GM18951 (cell line): ENCODE data around the gene DCST1.

Experiments used
- POLR2A ChIP-seq: IDR thresholded peaks from 4 replicates; pipeline ENCODE4 v1.6.1; 2011; ENCODE audit warnings: mild to moderate bottlenecking; ENCODE audit not compliant: insufficient read length, insufficient read depth; ENCODE audit errors: extremely low read depth
- in situ Hi-C: fragments of 300-500 bp; cut with MboI; formaldehyde crosslinking; loops from one replicate; pipeline ENCODE4 v1.12.0; 2022; ENCODE audit warnings: low sequenced_read_pairs, mixed read lengths, inconsistent platforms; ENCODE audit not compliant: unreplicated experiment

Gene DCST1

DNA sequence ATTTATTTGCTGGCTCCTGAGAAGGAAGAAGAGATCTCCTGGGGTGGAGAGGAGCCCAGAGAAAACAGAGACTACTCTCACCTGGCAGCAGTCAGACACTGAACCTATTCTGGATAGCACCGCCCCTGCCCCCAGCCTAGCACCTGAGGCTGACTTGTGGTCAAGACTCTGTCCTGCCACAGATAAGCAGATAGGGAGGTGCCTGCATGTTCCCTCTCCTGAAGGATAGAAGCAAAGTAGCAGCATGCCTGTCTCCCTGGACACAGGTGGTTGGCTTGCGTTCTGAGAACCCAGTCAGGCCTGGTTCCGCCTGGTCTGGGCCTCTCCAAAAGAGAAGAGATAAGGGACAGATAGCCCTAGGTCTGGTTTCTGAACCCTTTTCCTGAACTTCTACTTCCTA, 43.7 kb downstream of the DCST1 start:
- in situ Hi-C loops = loop anchor here (10.0 kb wide), 1 partner anchor 513 kb away; the partner anchor contains the start of gene CHRNB2
- TF ChIP-seq POLR2A = no peak

DNA sequence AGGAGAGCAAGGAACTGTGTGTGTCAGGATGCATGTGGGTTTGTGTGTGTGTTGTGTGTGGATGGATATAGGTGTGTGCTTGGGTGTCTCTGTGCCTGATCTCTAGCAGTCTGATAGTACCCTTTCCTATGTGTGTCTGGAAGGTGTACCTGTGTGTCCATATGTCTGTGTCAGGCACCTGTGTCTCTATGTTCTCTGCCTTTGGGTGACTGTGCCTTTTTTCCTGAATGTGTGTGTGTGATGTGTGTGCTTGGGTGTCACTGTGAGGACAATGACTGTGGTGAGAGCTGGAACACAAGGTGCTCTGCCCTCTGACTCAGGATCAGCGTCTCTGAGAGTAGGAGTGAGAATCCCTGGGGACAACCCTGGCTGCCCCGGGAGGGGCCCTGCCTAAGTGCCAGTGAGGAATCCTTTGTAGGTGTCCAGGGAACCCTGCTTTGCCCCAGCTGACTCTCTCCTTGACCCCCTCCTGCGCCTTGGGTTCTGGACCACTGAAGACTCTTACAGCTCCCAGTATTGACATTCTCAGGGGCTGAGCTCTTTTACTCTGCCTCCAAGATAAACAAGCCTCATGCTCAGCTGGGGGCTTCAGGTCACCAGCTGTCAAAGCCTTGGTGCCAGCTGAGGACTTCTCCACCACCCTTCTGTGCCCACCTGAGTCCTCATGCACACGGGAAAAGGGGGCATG, 44.3 kb downstream of the DCST1 start:
- no peak for TF ChIP-seq POLR2A
- in situ Hi-C loops = loop anchor here (10.0 kb wide), 1 partner anchor 513 kb away; the partner anchor contains the start of gene CHRNB2

DNA sequence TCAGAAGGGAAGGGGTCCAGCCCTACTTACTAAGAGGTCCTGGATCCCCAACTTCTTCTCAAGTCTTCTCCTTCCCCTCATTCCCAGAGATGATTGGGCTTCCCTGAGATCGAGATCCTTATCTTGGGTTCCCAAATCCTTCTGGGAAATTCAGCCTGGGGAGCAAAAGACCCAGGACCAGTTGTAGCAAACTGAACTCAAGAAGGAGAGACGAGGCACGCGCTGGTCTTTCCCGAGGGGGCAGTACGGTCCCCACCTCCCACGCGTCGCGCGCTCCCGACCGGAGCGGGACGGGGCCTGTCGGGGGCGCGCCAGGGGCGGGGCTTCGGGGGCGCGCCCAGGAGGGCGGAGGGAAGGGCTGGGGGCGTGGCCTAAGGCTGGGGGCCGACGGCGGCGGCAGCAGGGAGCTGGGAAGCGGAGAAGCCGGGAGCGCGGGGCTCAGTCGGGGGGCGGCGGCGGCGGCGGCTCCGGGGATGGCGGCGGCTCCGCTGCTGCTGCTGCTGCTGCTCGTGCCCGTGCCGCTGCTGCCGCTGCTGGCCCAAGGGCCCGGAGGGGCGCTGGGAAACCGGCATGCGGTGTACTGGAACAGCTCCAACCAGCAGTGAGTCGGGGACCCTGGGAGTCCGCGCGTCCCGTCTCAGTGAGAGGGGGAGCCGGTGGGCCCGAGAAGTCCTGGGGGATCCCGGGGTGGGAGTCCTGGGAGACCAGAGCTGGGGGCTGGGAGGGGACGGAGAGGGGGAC, 45.0 kb downstream of the DCST1 start, which contains the start of gene EFNA3:
Gene EFNA3, plus strand, starts transcription at position 369 of the 741 bp plus-strand sequence. Its CDS starts 105 bp downstream, at position 474.
- in situ Hi-C loops = loop anchor here (10.0 kb wide), 1 partner anchor 514 kb away; the partner anchor contains the start of gene CHRNB2
- no peak for TF ChIP-seq POLR2A

DNA sequence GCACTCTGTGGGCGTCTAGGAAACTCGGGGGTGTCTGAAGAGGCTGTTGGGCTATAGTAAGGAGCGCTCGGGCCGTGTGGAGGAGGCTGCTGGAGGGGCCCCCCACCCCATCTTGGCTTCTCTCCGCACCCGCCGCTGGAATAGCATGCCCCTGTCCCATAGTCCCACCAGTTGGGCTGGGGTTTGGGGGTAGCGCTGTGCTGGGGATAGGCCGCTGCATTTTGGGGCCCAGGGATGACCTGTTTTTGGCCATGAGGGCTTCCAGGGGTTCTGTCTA, 45.5 kb downstream of the DCST1 start:
- in situ Hi-C loops = loop anchor here (10.0 kb wide), 1 partner anchor 514 kb away; the partner anchor contains the start of gene CHRNB2
- no peak for TF ChIP-seq POLR2A

DNA sequence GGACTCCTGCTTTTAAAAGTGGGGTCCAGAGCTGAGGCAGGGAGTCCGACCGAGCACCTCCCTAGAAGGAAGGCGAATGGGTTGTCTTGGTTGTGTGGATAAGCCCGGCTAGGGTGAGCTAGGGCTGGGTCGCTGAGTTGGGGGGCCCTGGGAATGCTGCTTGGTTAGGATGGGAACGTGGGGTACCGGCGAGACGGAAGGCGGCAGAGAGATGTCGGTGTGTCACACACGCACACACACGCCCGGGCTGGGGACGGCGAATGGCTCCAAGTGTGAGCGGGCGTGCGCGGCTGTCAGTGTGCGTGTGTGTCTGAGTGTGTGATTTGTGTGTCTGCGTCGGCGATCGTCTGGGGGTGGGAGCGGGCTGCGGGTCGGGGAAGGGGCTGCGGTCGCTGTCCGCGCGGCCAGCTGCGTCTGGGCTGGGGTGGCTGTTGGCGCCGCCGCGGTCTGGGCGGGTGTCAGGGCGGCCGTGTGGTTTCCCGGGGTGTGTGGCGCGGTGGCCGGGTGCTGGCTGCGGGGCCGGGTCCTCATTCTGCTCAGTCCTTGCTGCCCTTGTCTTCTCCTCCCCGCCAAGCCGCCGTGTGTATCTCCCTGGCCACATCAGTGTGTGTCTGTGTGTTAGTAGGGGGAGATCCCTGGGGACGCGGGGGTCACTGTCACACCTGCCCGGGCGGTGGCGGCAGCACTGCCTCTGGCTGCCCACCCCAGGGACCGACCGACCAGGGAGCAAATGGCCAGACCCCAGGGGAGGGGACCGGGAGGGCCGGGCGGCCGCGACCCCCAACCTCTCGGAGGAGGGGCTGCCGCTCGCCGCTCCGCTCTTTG, 46.1 kb downstream of the DCST1 start:
- no peak for TF ChIP-seq POLR2A
- in situ Hi-C loops = loop anchor here (10.0 kb wide), 1 partner anchor 515 kb away; the partner anchor contains the start of gene CHRNB2

DNA sequence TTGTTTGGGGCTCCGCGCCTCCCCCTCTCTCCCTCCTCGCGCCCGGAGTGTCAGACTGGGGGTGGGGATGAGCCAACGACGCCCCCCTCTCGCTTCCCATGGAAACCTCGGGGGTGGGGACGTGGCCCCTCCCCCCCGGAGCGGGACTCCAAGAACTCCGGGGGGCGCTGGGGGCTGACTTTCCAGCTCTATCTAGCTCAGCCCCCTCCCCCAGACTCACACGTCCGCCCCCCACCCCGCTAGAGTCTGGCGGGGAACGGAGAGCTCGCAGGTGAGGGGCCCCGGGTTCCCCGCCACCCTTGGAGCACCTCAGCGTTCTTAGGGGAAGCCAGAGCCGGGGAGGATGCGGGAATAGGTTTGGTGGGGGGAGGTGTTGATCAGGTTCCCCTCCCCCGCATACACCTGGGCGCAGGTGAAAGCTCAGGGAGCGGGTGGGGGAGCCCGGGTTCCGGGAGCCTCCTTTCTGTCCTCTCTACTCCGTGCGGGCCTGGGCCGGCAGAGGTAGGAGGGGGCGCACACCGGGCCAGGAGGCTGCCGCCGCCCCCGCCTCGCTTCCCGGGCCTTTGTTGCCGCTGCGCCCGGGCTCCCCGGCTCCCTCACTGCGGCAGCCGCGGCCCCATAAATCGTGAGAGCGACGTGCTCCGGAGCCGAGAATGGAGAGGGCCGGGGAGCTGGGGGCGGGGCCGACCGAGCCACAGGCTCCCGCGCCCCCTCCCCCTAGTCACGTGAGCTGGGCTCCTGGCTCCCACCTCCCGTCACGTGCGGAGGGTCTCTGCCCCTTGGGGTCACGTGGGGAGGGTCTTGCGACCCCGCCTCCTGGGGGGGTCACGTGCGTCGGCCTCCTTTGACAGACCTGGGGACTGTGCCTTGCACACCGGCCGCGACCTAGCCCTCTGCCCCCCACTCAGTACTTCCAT, 46.9 kb downstream of the DCST1 start:
- in situ Hi-C loops = no loop called here

DNA sequence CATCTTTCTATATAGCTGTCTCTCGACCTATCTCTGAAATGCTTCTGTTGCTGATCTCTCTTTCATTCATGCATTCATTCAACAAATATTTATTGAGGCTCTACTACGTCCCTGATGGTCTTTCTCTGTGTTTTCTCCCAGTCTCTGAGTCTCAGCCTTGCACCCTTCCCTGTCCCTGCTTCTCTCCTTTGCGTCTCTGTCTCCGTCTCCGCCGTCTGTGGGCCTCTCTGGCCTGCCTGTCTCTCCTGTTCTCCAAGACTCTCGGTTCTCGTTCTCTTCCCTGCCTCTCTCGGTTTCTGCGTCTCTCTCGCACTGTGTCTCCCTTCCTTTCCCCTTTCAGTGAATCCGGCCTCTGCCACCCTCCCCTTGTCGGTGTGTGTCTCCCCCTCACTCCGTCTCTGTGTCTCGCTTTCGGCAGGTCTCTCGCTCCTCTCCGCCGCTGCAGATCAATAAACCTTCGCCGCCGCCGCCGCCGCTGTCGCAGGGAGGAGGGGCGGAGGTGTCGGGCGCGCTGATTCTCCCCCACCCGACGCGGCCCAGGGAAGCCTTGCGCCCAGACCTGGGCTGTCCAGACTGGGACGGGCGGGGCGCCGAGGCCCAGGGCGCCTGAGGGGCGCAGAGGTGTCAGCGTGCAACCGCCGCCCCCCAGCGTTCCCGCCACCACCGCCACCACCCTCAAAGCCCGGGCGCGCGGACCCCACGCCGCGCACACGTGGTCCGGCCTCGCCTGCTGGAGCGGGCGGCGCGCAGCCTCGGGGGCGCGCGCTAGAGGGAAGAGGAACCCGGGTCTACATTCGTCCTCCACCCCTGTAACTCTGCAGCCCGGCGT, 48.1 kb downstream of the DCST1 start:
- in situ Hi-C loops = no loop called here

More for the DNA sequence above, 46.9 kb downstream of the DCST1 start:
- TF ChIP-seq POLR2A = no peak

DNA sequence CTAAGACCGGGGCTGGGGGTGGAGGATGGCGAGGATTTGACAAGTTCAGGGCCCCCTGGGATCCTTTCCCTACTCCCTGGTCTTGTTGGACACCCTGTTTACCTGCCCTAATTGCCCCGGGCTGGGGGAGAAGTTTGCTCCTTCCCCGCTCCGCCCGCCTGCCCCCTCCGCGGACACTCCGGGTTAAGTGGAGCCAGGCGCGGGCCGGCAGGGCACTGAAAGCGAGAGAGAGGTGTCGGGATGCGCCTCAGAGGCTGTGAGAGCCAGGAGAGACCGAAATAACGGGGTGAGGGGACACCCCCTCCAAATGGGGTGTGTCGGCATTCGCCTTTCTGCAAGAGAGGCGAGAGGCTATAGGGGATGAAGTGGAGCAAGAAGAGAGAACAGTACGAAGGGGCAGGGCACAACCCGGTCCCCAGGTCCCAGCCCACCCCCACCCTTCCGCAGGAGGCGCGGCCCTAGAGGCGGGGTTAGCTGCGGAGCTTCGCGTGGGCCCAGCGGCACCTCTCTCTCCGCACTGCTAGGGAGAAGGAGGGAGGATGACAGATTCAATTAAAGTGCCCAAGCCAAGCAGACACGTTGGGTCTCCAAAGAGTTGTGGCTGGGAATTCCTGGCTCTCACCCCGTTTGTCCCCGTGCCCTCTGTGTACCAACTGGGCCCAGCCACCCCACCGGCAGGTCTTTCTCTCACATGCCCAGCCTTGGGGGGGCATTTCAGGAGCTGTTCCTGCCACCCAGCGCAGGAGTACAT, 48.9 kb downstream of the DCST1 start:
- in situ Hi-C loops = no loop called here
- no peak for TF ChIP-seq POLR2A

More for the DNA sequence above, 48.1 kb downstream of the DCST1 start:
- TF ChIP-seq POLR2A = no peak

DNA sequence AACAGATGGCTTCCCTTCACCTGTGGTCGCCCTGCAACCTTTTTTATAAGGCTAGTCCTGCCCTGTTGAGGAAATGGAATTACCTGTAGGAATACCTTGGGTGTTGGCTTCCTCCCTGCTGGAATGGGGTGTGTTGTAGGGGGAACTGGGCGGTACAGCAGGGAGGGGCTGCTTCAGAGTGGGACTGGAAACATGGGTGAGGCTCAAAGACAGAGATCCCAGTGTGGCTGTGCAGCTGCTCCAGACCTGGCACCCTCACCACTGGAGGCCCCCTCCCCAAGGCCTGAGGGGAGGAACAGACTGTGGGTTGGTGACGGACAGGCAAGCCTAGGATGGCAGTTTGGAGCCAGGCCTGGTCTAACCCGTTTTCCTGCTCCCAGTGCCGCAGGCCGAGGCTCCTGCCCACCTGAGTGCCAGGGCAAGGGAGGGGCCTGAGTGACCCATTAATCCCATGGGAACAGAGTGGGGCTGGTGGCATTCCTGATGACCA, 49.5 kb downstream of the DCST1 start:
- TF ChIP-seq POLR2A = no peak
- in situ Hi-C loops = no loop called here

DNA sequence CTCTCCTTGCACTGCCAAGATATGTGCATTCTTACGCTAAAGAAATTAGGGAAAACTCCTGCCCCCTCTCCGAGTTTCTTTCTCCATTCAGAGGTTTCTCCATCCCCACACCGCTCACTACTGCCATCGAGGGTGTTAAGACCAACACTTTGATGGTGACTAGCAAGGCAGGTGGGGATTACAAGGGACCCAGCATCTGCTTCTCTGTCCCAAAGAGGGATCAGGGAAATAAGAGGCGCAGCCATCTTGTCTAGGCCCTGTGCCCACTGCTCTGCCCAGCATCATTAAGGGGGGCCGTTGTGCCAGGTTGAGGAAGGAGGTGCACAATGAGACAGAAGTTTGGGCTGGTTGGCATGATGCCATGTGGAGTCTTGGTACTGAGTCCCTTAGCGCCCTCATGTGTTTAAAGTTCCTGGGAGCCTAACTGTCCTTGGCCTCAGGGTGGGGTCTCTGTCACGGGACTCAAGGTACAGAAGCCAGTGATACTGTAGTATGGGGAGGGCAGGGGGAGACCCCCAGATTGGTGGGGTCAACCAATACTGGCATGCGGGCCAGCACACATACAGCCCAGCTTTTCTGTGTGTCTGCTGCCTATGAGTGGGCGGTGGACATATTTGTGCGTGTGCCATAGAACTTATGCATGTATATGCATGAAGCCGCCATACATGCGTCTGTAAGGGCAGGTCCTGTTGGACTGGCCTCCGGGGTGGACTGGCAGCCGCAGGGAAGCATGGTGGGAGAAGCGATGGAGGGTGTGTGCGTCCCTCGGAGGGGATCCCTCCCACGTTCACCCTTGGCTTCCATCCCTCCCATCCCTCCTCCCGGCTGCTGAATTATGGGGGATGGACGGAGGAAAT, 50.5 kb downstream of the DCST1 start:
- in situ Hi-C loops = no loop called here
- TF ChIP-seq POLR2A = no peak
